SK-N-SH treated with all-trans-retinoic acid at 6 μM for 48 hours (cell line): ENCODE data around the gene DIPK1A.

Experiments
- ARNTL ChIP-seq: fragments of 450-650 bp; formaldehyde crosslinking; IDR thresholded peaks from 2 replicates; pipeline ENCODE4 v1.5.0; 2020; ENCODE audit warnings: low read depth, mild to moderate bottlenecking, moderate library complexity, borderline replicate concordance
- CREB5 ChIP-seq: fragments of 250-450 bp; sonication (Bioruptor Pico); IDR thresholded peaks from 2 replicates; pipeline ENCODE4 v1.5.1; 2020; ENCODE audit warnings: low read depth, mild to moderate bottlenecking, moderate library complexity
- CSDC2 ChIP-seq: fragments of 250-450 bp; sonication (Bioruptor Pico); IDR thresholded peaks from 2 replicates; pipeline ENCODE4 v1.5.0; 2020; ENCODE audit warnings: mild to moderate bottlenecking, moderate library complexity
- ESRRG ChIP-seq: fragments of 250-450 bp; sonication (Bioruptor Pico); IDR thresholded peaks from 2 replicates; pipeline ENCODE4 v1.6.1; 2021; ENCODE audit warnings: mild to moderate bottlenecking
- ISL1 ChIP-seq: fragments of 250-450 bp; sonication (Bioruptor Pico); IDR thresholded peaks from 2 replicates; pipeline ENCODE4 v2.1.2; 2022; ENCODE audit warnings: mild to moderate bottlenecking, moderate library complexity
- PATZ1 ChIP-seq: fragments of 250-450 bp; sonication (Bioruptor Pico); IDR thresholded peaks from 2 replicates; pipeline ENCODE4 v1.8.0; 2020; ENCODE audit warnings: mild to moderate bottlenecking, moderate library complexity, borderline replicate concordance
- PPARA ChIP-seq: fragments of 250-450 bp; sonication (Bioruptor Pico); IDR thresholded peaks from 2 replicates; pipeline ENCODE4 v1.5.0; 2020; ENCODE audit warnings: mild to moderate bottlenecking, borderline replicate concordance
- RARB ChIP-seq: fragments of 250-450 bp; sonication (Bioruptor Pico); IDR thresholded peaks from 2 replicates; pipeline ENCODE4 v1.8.0; 2021; ENCODE audit warnings: mild to moderate bottlenecking, moderate library complexity
- TCF4 ChIP-seq: fragments of 250-450 bp; sonication (Bioruptor Pico); IDR thresholded peaks from 2 replicates; pipeline ENCODE4 v1.8.0; 2021; ENCODE audit warnings: mild to moderate bottlenecking, moderate library complexity, borderline replicate concordance
- TOX ChIP-seq: fragments of 250-450 bp; sonication (Bioruptor Pico); IDR thresholded peaks from 2 replicates; pipeline ENCODE4 v1.8.0; 2021; ENCODE audit warnings: mild to moderate bottlenecking, moderate library complexity, borderline replicate concordance
- ZC3H10 ChIP-seq: fragments of 250-450 bp; sonication (Bioruptor Pico); IDR thresholded peaks from 2 replicates; pipeline ENCODE4 v1.5.1; 2021; ENCODE audit warnings: mild to moderate bottlenecking, moderate library complexity
- ZFP3 ChIP-seq: fragments of 250-450 bp; sonication (Bioruptor Pico); IDR thresholded peaks from 2 replicates; pipeline ENCODE4 v1.5.0; 2020; ENCODE audit warnings: mild to moderate bottlenecking, moderate library complexity
- ZNF565 ChIP-seq: fragments of 450-650 bp; formaldehyde crosslinking; conservative IDR thresholded peaks from 2 replicates; pipeline ENCODE4 v1.5.0; 2020; ENCODE audit warnings: low read depth, mild to moderate bottlenecking, moderate library complexity
- ZNF70 ChIP-seq: fragments of 450-650 bp; formaldehyde crosslinking; IDR thresholded peaks from 2 replicates; pipeline ENCODE4 v1.5.0; 2020; ENCODE audit warnings: mild to moderate bottlenecking, moderate library complexity

- no peak for TF ChIP-seq ZC3H10 (CRISPR knock-in tag)
- TF ChIP-seq CREB5 (CRISPR knock-in tag): no peak
- no peak for TF ChIP-seq PPARA (CRISPR knock-in tag)
- no peak for TF ChIP-seq ZNF70
- 0 out of 2 replicates have a peak, but pooled peaks have one; percentile 22 for TF ChIP-seq CSDC2 (CRISPR knock-in tag)
- no peak for TF ChIP-seq RARB (CRISPR knock-in tag)
- TF ChIP-seq ESRRG (CRISPR knock-in tag): 0 out of 2 replicates have a peak, but pooled peaks have one; percentile 15
- no peak for TF ChIP-seq TCF4 (CRISPR knock-in tag)
- no peak; the same call in 1 of the 2 replicates for TF ChIP-seq PATZ1
- TF ChIP-seq TOX (CRISPR knock-in tag): no peak
- TF ChIP-seq ZNF565 (CRISPR knock-in tag): no peak
- no peak for TF ChIP-seq ISL1 (CRISPR knock-in tag)
- TF ChIP-seq ARNTL (CRISPR knock-in tag): no peak
- no peak for TF ChIP-seq ZFP3
Observed at GRCh38 chr1:92831762-92832536, 129.3 kb downstream of the DIPK1A start, which contains the start of gene RPL5.
